ENCODE data around the gene HOXA13. TPM values are rescaled to one million over a fixed set of nuclear protein-coding genes. Genes with fewer than 3 reads are reported as not detected.
A peak's percentile ranks its signal among the peaks of the same experiment; 100 is the strongest.

Gene HOXA13
- total and polyA plus RNA-seq, 2 experiments from 2014 or later, result not detected

- Histone ChIP-seq H3K27ac (ENCODE audit: low read depth) (no peak overlapping the region), H3K4me2 (peak overlapping the region; percentile 64), H3K4me3 (peak overlapping the region; percentile 50), H3K27me3 (ENCODE audit: insufficient read depth) (peaks cover 100% of the 10 kb centered on the region), H3F3A (replicated peaks; ENCODE audit: low read depth) (peaks cover 34% of the 10 kb centered on the region), H3K9me2 (ENCODE audit: insufficient read depth) (no peaks in the 10 kb centered on the region), H4K20me1 (replicated peaks; ENCODE audit: insufficient read depth) (peaks cover 44% of the 10 kb centered on the region), H3K79me2 (replicated peaks; ENCODE audit: insufficient read depth) (no peaks in the 10 kb centered on the region), H3K4me1 (ENCODE audit: insufficient read depth) (peaks cover 47% of the 10 kb centered on the region), H3K36me3 (ENCODE audit: insufficient read depth) (no peaks in the 10 kb centered on the region), H2AFZ (peak overlapping the region; percentile 10; the same call in 1 of the 2 replicates)
- DNase-seq (ENCODE audit: low spot score) (peak; percentile 69), ATAC-seq (peak; percentile 36)
- H3K36me3 Mint-ChIP-seq (ENCODE audit: low read depth), result no peaks in the 10 kb centered on the region
- H3K9me3 Mint-ChIP-seq, result no peaks in the 10 kb centered on the region; the same call in 2 of the 3 replicates
- H3K27me3 Mint-ChIP-seq (ENCODE audit: insufficient read depth, low read depth, poor library complexity), result peaks cover 100% of the 10 kb centered on the region
- H3K4me1 Mint-ChIP-seq, result peaks cover 24% of the 10 kb centered on the region
- peak; percentile 32 for TF ChIP-seq EZH2 (IDR thresholded peaks at IDR 0.05; ENCODE audit: low read depth, unreplicated experiment)
- TF ChIP-seq EZH2phosphoT487 (IDR thresholded peaks at IDR 0.05; ENCODE audit: unreplicated experiment), result peak; percentile 37
- no peak for TF ChIP-seq ETS1 (IDR thresholded peaks at IDR 0.05)
- TF ChIP-seq NANOG (IDR thresholded peaks at IDR 0.05; ENCODE audit: borderline replicate concordance), result no peak
- H3K27ac Mint-ChIP-seq, result no peak overlapping the region
- H3K4me3 Mint-ChIP-seq, result peak overlapping the region; percentile 62
These were observed 13.7 kb upstream of the HOXA13 start for GRCh38 chr7:27213433-27214238.

DNA sequence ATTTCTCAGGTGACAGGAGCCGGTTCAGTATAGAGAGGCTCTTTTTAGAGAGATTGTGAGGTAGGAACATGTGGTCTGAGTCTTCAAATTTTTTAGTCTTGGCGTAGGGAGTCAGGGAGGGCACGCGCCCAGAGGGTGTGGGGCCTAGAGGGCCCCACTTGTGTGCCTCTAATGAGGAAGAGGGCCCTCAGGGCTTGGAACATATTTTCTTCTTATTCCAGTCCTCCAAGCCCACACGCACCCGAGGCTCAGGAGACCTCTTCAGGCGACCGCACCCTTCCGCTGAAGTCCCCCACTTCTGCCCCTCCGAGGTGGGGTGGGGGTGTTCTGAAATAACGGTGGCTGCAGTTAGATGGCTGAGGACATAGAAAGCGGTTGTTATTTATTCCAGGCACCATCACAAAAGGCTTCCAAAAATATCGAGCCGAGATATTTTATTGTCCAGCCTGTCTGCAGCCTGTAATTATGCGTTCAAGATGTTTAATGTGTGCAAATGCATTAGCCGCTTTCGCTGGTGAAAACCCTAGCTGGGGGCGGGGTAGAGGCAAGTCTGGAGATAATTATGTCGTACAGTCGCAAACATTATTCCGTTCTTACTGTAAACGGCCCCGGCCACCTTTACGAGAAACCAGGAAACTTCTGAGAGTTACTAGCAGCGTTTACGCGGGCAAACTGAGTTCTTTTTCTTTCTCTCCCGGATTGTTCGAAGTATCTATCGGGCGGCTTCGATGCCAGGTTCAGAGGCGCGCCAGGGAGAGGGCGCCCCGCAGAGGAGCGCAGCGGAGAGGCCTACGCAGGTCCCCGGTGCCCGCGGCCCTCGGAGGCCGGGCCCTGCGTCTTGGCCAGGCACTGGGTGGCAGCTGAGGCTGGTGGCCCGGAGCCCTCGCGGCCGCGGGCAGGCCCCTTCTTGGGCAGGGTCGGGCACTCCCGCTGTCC, 12.9 kb upstream of the HOXA13 start:
- peak; percentile 44 for DNase-seq (ENCODE audit: low spot score)
- Mint-ChIP-seq H3K9me3 (no peaks in the 10 kb centered on the region; the same call in 2 of the 3 replicates), H3K36me3 (ENCODE audit: low read depth) (no peaks in the 10 kb centered on the region), H3K27ac (no peak overlapping the region), H3K27me3 (ENCODE audit: insufficient read depth, low read depth, poor library complexity) (peaks cover 100% of the 10 kb centered on the region), H3K4me3 (peak overlapping the region; percentile 23; the same call in 2 of the 3 replicates), H3K4me1 (peaks cover 24% of the 10 kb centered on the region)
- H3K27me3 ChIP-seq (ENCODE audit: insufficient read depth), result peaks cover 100% of the 10 kb centered on the region
- H3K4me2 ChIP-seq, result peak overlapping the region; percentile 64
- no peaks in the 10 kb centered on the region for H3K36me3 ChIP-seq (ENCODE audit: insufficient read depth)
- H3K9me2 ChIP-seq (ENCODE audit: insufficient read depth), result no peaks in the 10 kb centered on the region
- no peak overlapping the region for H3K27ac ChIP-seq (ENCODE audit: low read depth)
- no peaks in the 10 kb centered on the region for H3K79me2 ChIP-seq (replicated peaks; ENCODE audit: insufficient read depth)
- peak overlapping the region; percentile 50 for H3K4me3 ChIP-seq
- H3K4me1 ChIP-seq (ENCODE audit: insufficient read depth), result peaks cover 47% of the 10 kb centered on the region
- TF ChIP-seq CTCF (conservative IDR thresholded peaks at IDR 0.05; ENCODE audit: low read depth in 2 of 2) (no peak), ZNF331 (CRISPR knock-in tag; IDR thresholded peaks at IDR 0.05; ENCODE audit: low read depth) (no peak), POLR2AphosphoS5 (IDR thresholded peaks at IDR 0.05; ENCODE audit: low read depth) (no peak), EZH2 (IDR thresholded peaks at IDR 0.05; ENCODE audit: low read depth, unreplicated experiment) (peak; percentile 96), JUNB (IDR thresholded peaks at IDR 0.05; ENCODE audit: unreplicated experiment) (no peak), EZH2phosphoT487 (IDR thresholded peaks at IDR 0.05; ENCODE audit: unreplicated experiment) (peak; percentile 71)
- 0 out of 2 replicates have a peak overlapping the region, but pooled peaks have one; percentile 10 for H2AFZ ChIP-seq
- peaks cover 40% of the 10 kb centered on the region for H3F3A ChIP-seq (replicated peaks; ENCODE audit: low read depth)
- peaks cover 44% of the 10 kb centered on the region for H4K20me1 ChIP-seq (replicated peaks; ENCODE audit: insufficient read depth)
- peak; percentile 13 for ATAC-seq

All from GM23338 (cell line).